GM12872 (cell line): ENCODE results near the gene ANKZF1.

Source experiments
- CTCF ChIP-seq: IDR thresholded peaks from 3 replicates; pipeline ENCODE4 v1.5.1; 2011; ENCODE audit warnings: low read depth, mild to moderate bottlenecking, low read length, moderate library complexity; ENCODE audit not compliant: insufficient read depth

ANKZF1 gene

DNA sequence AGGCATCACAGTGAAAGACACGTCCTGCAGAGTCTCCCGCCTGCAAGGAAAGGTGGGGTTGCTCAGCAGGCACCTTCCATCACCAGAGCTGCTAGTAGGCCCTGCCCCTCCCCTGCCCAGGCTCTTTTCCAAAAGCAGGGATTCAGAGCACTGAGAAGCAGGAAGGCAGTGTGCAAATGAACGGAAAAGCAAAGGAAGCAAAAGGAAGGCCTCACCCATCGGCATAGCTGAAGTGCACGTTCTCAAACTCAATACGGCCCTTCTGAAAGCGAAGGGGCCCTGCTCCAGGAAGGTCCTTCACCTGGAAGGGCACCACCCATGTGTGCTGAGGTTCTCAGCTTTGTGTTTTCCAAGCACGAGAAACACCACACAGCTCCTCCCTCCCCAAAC, 16.6 kb upstream of the ANKZF1 start:
- TF ChIP-seq CTCF = no peak

- TF ChIP-seq CTCF = no peak
Observed at GRCh38 chr2:219213486-219214071, 16.0 kb upstream of the ANKZF1 start.

DNA sequence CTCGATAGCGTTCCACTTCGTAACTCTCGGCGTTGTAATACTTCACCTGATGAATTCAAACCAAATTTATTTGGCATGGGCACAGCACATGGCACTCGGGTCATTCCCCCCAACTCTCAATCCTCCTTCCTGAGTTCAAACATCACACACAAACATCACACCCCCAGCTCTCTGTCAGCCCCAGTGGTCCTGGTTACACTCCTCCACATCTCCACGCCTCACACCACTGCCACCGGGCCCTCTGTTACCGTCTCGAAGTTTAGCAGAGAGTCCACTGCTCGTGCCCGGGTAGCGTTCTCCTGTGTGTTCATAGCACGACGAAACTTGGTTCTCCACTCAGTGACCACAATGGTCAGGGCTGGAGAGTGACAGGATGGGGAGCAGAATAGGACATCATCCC, 15.5 kb upstream of the ANKZF1 start:
- no peak for TF ChIP-seq CTCF

- no peak for TF ChIP-seq CTCF
Observed at GRCh38 chr2:219214786-219215185, 14.8 kb upstream of the ANKZF1 start.

- no peak for TF ChIP-seq CTCF
Observed at GRCh38 chr2:219215871-219216534, 13.6 kb upstream of the ANKZF1 start.

DNA sequence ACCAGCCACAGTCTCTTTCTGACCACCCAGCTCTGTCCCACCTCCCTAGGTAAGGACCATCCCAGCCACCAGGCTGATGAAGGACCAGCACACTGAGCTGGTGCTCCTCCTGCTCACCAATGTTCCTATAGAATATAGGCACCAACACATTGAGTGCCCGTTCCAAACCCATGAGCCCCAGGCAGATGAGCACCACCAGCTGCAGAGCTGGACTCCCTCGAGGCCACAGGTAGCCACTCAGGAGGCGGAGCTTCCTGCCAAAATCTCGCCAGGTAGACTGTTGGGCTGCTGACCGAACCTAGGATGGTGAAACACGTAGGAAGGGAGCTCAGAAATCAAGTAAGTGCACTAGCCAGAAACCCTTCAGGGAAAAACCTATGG, 13.1 kb upstream of the ANKZF1 start:
- TF ChIP-seq CTCF = no peak

- no peak for TF ChIP-seq CTCF
Observed at GRCh38 chr2:219218217-219218731, 11.3 kb upstream of the ANKZF1 start.
